HL-60 (cell line): ENCODE data around the gene RGL1.

Experiments
- DNase-seq, 2 experiments: peaks; one replicate each; pipeline ENCODE4 v3.0.0-alpha.2; 2010 to 2020; ENCODE audit warnings: low read depth in 1 of 2, low spot score in 1 of 2
- H3K27ac ChIP-seq: fragments of 250-450 bp; sonication (Bioruptor Pico); replicated peaks from 2 replicates; pipeline ENCODE4 v1.5.1; 2020; ENCODE audit warnings: mild to moderate bottlenecking, moderate library complexity
- H3K27me3 ChIP-seq: fragments of 250-450 bp; sonication (Bioruptor Pico); 2 replicates; pipeline ENCODE4 v1.5.1; 2021; ENCODE audit warnings: mild to moderate bottlenecking, moderate library complexity; ENCODE audit not compliant: insufficient read depth, poor library complexity, severe bottlenecking
- H3K4me3 ChIP-seq: replicated peaks from 2 replicates; pipeline ENCODE4 v1.5.1; 2011; ENCODE audit warnings: mild to moderate bottlenecking, control low read depth, low read length; ENCODE audit not compliant: insufficient read depth
- GABPA ChIP-seq: IDR thresholded peaks from 2 replicates; pipeline ENCODE4 v1.6.1; 2012; ENCODE audit warnings: low read depth
- POLR2AphosphoS5 ChIP-seq: IDR thresholded peaks from 2 replicates; pipeline ENCODE4 v1.6.1; 2012; ENCODE audit warnings: low read depth
- SPI1 ChIP-seq: IDR thresholded peaks from 2 replicates; pipeline ENCODE4 v1.6.1; 2012; ENCODE audit warnings: low read depth, mild to moderate bottlenecking, borderline replicate concordance
- TF ChIP-seq, protein P1 (sequence below): IDR thresholded peaks from 2 replicates; pipeline ENCODE4 v1.6.1; 2012; ENCODE audit warnings: low read depth; ENCODE audit not compliant: insufficient replicate concordance
- TF ChIP-seq, protein P2 (sequence below): IDR thresholded peaks from one replicate; pipeline ENCODE4 v1.5.1; 2011; ENCODE audit warnings: low read length, control low read depth, inconsistent platforms; ENCODE audit not compliant: insufficient read depth

The RGL1 gene

DNA sequence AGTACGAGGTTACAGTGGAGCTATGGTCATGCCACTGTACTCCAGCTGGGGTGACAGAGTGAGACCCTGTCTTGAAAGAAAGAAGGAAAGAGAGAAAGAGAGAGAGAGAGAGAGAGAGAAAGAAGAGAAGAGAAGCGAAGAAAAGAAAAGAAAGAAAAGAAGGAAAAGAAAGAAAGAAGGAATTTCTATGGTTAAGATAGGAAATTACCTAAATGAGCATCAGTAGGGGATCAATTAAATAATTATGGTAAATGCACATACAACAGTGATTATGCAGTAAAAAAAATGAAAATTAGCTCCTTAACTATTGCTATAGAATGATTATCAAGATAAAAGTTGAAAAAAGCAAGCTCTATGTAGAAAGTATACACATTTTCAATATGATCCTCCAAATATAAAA lies 172.8 kb downstream of the RGL1 start:
- DNase-seq = no peak
- TF ChIP-seq, protein P1, sequence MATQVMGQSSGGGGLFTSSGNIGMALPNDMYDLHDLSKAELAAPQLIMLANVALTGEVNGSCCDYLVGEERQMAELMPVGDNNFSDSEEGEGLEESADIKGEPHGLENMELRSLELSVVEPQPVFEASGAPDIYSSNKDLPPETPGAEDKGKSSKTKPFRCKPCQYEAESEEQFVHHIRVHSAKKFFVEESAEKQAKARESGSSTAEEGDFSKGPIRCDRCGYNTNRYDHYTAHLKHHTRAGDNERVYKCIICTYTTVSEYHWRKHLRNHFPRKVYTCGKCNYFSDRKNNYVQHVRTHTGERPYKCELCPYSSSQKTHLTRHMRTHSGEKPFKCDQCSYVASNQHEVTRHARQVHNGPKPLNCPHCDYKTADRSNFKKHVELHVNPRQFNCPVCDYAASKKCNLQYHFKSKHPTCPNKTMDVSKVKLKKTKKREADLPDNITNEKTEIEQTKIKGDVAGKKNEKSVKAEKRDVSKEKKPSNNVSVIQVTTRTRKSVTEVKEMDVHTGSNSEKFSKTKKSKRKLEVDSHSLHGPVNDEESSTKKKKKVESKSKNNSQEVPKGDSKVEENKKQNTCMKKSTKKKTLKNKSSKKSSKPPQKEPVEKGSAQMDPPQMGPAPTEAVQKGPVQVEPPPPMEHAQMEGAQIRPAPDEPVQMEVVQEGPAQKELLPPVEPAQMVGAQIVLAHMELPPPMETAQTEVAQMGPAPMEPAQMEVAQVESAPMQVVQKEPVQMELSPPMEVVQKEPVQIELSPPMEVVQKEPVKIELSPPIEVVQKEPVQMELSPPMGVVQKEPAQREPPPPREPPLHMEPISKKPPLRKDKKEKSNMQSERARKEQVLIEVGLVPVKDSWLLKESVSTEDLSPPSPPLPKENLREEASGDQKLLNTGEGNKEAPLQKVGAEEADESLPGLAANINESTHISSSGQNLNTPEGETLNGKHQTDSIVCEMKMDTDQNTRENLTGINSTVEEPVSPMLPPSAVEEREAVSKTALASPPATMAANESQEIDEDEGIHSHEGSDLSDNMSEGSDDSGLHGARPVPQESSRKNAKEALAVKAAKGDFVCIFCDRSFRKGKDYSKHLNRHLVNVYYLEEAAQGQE = no peak
- TF ChIP-seq POLR2AphosphoS5 = no peak
- no peak for TF ChIP-seq GABPA
- no peak for TF ChIP-seq SPI1
- TF ChIP-seq, protein P2, sequence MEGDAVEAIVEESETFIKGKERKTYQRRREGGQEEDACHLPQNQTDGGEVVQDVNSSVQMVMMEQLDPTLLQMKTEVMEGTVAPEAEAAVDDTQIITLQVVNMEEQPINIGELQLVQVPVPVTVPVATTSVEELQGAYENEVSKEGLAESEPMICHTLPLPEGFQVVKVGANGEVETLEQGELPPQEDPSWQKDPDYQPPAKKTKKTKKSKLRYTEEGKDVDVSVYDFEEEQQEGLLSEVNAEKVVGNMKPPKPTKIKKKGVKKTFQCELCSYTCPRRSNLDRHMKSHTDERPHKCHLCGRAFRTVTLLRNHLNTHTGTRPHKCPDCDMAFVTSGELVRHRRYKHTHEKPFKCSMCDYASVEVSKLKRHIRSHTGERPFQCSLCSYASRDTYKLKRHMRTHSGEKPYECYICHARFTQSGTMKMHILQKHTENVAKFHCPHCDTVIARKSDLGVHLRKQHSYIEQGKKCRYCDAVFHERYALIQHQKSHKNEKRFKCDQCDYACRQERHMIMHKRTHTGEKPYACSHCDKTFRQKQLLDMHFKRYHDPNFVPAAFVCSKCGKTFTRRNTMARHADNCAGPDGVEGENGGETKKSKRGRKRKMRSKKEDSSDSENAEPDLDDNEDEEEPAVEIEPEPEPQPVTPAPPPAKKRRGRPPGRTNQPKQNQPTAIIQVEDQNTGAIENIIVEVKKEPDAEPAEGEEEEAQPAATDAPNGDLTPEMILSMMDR = no peak
- Histone ChIP-seq H3K27me3 (no peaks in the 10 kb centered on the region), H3K27ac (no peak overlapping the region), H3K4me3 (no peak overlapping the region)
